B cell (primary cell): Measurements from ENCODE around the gene AOAH.

Source experiments
- EZH2 ChIP-seq: IDR thresholded peaks from 2 replicates; pipeline ENCODE4 v1.6.1; 2012; ENCODE audit warnings: borderline replicate concordance, low read depth, mild to moderate bottlenecking, moderate library complexity, low read length; ENCODE audit not compliant: insufficient read depth, poor library complexity, severe bottlenecking
- TF ChIP-seq, protein P1 (sequence below): fragments of 200-600 bp; IDR thresholded peaks from one replicate; pipeline ENCODE4 v1.8.0; 2022; ENCODE audit warnings: antibody characterized with exemption, mild to moderate bottlenecking

DNA sequence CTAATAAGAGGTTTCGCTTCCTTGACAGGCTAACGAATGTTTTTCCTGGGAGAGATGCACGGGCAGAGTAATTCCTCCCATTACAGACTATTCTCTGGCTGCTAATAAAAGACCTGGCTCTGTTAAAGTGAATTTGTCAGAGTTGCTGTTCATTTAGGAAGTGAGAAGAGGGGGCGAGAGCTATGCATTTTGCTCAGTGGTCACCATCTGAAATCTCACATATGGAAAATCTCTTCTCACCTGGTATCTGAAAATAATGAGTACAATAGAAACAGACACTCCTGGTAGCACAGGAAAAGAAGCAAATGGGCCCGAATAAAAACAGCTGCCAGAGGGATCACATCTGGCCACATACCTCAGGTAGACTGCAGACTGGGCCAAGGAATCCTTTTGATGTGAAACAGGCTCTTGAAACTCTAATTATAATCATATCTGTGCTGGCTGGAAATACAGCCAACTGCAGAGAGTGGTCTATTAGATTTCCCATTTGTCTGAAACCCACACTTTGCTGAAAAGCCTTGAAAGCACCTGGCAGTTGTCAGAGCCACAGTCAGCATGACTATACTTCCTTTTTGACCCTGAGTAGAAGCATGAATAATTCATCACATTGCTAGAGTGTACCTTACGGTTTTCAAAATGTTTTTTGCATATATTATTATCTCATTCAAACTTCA, 33.6 kb downstream of the AOAH start:
- no peak for TF ChIP-seq EZH2
- TF ChIP-seq, protein P1, sequence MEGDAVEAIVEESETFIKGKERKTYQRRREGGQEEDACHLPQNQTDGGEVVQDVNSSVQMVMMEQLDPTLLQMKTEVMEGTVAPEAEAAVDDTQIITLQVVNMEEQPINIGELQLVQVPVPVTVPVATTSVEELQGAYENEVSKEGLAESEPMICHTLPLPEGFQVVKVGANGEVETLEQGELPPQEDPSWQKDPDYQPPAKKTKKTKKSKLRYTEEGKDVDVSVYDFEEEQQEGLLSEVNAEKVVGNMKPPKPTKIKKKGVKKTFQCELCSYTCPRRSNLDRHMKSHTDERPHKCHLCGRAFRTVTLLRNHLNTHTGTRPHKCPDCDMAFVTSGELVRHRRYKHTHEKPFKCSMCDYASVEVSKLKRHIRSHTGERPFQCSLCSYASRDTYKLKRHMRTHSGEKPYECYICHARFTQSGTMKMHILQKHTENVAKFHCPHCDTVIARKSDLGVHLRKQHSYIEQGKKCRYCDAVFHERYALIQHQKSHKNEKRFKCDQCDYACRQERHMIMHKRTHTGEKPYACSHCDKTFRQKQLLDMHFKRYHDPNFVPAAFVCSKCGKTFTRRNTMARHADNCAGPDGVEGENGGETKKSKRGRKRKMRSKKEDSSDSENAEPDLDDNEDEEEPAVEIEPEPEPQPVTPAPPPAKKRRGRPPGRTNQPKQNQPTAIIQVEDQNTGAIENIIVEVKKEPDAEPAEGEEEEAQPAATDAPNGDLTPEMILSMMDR, result no peak
